Endodermal cell (in vitro differentiated cells): Measurements from ENCODE around the gene ZNF81. TPM values are rescaled to one million over a fixed set of nuclear protein-coding genes. Genes with fewer than 3 reads are reported as not detected.
A peak's percentile ranks its signal among the peaks of the same experiment; 100 is the strongest.
"Not testable (repeated sequence)": the region's sequence is repeated elsewhere in the genome, so short reads cannot be mapped to it uniquely, and the experiment has no call there.

ENCODE experiments used
- DNase-seq: peaks from one replicate; pipeline ENCODE4 v3.0.0-alpha.2; 2017
- H3K27ac ChIP-seq: 2 replicates; pipeline ENCODE4 v1.5.1; 2013; ENCODE audit warnings: mild to moderate bottlenecking, low read depth, low read length, moderate library complexity
- H3K27me3 ChIP-seq: 2 replicates; pipeline ENCODE4 v1.6.1; 2013; ENCODE audit warnings: mild to moderate bottlenecking, low read length, moderate library complexity; ENCODE audit not compliant: insufficient read depth, control insufficient read depth, poor library complexity, severe bottlenecking
- H3K36me3 ChIP-seq: 2 replicates; pipeline ENCODE4 v1.7.0; 2013; ENCODE audit warnings: mild to moderate bottlenecking, low read length, moderate library complexity; ENCODE audit not compliant: control insufficient read depth, insufficient read depth
- H3K4me1 ChIP-seq: one replicate; pipeline ENCODE4 v1.7.0; 2013; ENCODE audit warnings: low read length; ENCODE audit not compliant: control insufficient read depth, insufficient read depth
- H3K4me3 ChIP-seq: 2 replicates; pipeline ENCODE4 v1.5.1; 2013; ENCODE audit warnings: mild to moderate bottlenecking, low read length, moderate library complexity
- H3K9ac ChIP-seq: 2 replicates; pipeline ENCODE4 v1.6.1; 2013; ENCODE audit warnings: mild to moderate bottlenecking, low read length, moderate library complexity; ENCODE audit not compliant: poor library complexity, severe bottlenecking; ENCODE audit errors: extremely low read depth
- H3K9me3 ChIP-seq: 2 replicates; pipeline ENCODE4 v1.6.1; 2013; ENCODE audit warnings: mild to moderate bottlenecking, low read length, moderate library complexity; ENCODE audit not compliant: control insufficient read depth
- H3K27ac Mint-ChIP-seq: 2 replicates; pipeline ENCODE4 v1.8.0; 2020; ENCODE audit warnings: mixed read lengths
- H3K27me3 Mint-ChIP-seq: 2 replicates; pipeline ENCODE4 v1.8.0; 2021; ENCODE audit warnings: mild to moderate bottlenecking, mixed read lengths; ENCODE audit not compliant: insufficient read depth
- H3K36me3 Mint-ChIP-seq: 2 replicates; pipeline ENCODE4 v1.8.0; 2020; ENCODE audit warnings: low read depth, mixed read lengths
- H3K4me1 Mint-ChIP-seq: 2 replicates; pipeline ENCODE4 v1.8.0; 2020; ENCODE audit warnings: mixed read lengths
- H3K4me3 Mint-ChIP-seq: 2 replicates; pipeline ENCODE4 v1.8.0; 2020; ENCODE audit warnings: mild to moderate bottlenecking, moderate library complexity, mixed read lengths
- H3K9me3 Mint-ChIP-seq: 2 replicates; pipeline ENCODE4 v1.8.0; 2020; ENCODE audit warnings: mild to moderate bottlenecking, mixed read lengths
- CTCF ChIP-seq: fragments of 200-600 bp; sonication (generic); conservative IDR thresholded peaks from 2 replicates; pipeline ENCODE4 v1.5.0; 2021; ENCODE audit warnings: antibody characterized with exemption, mild to moderate bottlenecking
- WGBS, 2 experiments: methylation state at CpG; one replicate each; pipeline versions ENCODE4 v1.1.5 to v1.1.7; 2013; ENCODE audit warnings: missing lambda C conversion rate in 2 of 2, mixed read lengths in 1 of 2; ENCODE audit not compliant: insufficient coverage in 1 of 2, insufficient read length in 1 of 2; 5-methylcytosine and 5-hydroxymethylcytosine counted together
- total RNA-seq, 2 donors: library from RNA; stranded (reverse); fragmentation: NEBNext Ultra II Directional in 1 of 2; extraction: Animal tissue kit (Norgen Biotek cat#: 25700) in 1 of 2; gene quantifications; 2 replicates in 1 of 2; 3 replicates in 1 of 2; pipeline ENCODE4 v1.2.1, GENCODE V29; 2021

ZNF81 gene
- total RNA-seq, 2 donors from 2014 or later: 9.8 to 12.6 TPM

- Histone ChIP-seq H3K27me3 (no peaks in the 10 kb centered on the region), H3K9me3 (no peaks in the 10 kb centered on the region), H3K4me1 (peaks cover 2% of the 10 kb centered on the region), H3K9ac (no peak overlapping the region), H3K27ac (no peak overlapping the region), H3K4me3 (no peak overlapping the region), H3K36me3 (no peaks in the 10 kb centered on the region)
- no peak overlapping the region for H3K4me3 Mint-ChIP-seq
- DNase-seq: peak; percentile 61
- no peaks in the 10 kb centered on the region for H3K27me3 Mint-ChIP-seq
- H3K9me3 Mint-ChIP-seq: peaks cover 77% of the 10 kb centered on the region
- no peak overlapping the region for H3K27ac Mint-ChIP-seq
- TF ChIP-seq CTCF: peak; percentile 67
- 39% methylated on average over 4 of the region's 4 CpGs; no CpG with 5 or more reads in 1 of the 2 experiments for WGBS, 2 experiments
- no peaks in the 10 kb centered on the region for H3K4me1 Mint-ChIP-seq
- H3K36me3 Mint-ChIP-seq: peaks cover 6% of the 10 kb centered on the region
Observed at GRCh38 chrX:47958761-47959342, 122.2 kb downstream of the ZNF81 start.

GRCh38 chrX:47960406-47960805 lies 123.7 kb downstream of the ZNF81 start:
- no peak overlapping the region for H3K4me3 ChIP-seq
- Mint-ChIP-seq H3K4me1 (no peaks in the 10 kb centered on the region), H3K4me3 (no peak overlapping the region), H3K36me3 (peaks cover 6% of the 10 kb centered on the region), H3K9me3 (peaks cover 84% of the 10 kb centered on the region), H3K27me3 (no peaks in the 10 kb centered on the region), H3K27ac (no peak overlapping the region)
- 89 to 100% methylated on average over 1 to 2 of the region's 2 CpGs for WGBS, 2 experiments
- no peaks in the 10 kb centered on the region for H3K27me3 ChIP-seq
- H3K36me3 ChIP-seq: no peaks in the 10 kb centered on the region
- no peak overlapping the region for H3K9ac ChIP-seq
- no peak for DNase-seq
- no peak overlapping the region for H3K27ac ChIP-seq
- no peaks in the 10 kb centered on the region for H3K9me3 ChIP-seq
- peaks cover 2% of the 10 kb centered on the region for H3K4me1 ChIP-seq
- no peak for TF ChIP-seq CTCF

GRCh38 chrX:47961830-47962229 lies 125.1 kb downstream of the ZNF81 start:
- peaks cover 83% of the 10 kb centered on the region for H3K9me3 Mint-ChIP-seq
- H3K27ac ChIP-seq, H3K36me3 Mint-ChIP-seq, H3K9me3 ChIP-seq, H3K27ac Mint-ChIP-seq, H3K36me3 ChIP-seq, H3K4me1 ChIP-seq, H3K4me1 Mint-ChIP-seq, H3K9ac ChIP-seq, DNase-seq, H3K27me3 Mint-ChIP-seq, H3K27me3 ChIP-seq, H3K4me3 ChIP-seq, H3K4me3 Mint-ChIP-seq: not testable (repeated sequence)
- WGBS, 2 experiments: 88% methylated on average over 4 of the region's 6 CpGs; no CpG with 5 or more reads in 1 of the 2 experiments

GRCh38 chrX:47965526-47965925 lies 128.8 kb downstream of the ZNF81 start:
- H3K27ac Mint-ChIP-seq, H3K27me3 ChIP-seq, H3K4me3 ChIP-seq, H3K36me3 Mint-ChIP-seq, H3K4me1 ChIP-seq, H3K27ac ChIP-seq, H3K9me3 ChIP-seq, H3K9ac ChIP-seq, H3K36me3 ChIP-seq, H3K4me1 Mint-ChIP-seq, H3K4me3 Mint-ChIP-seq, H3K27me3 Mint-ChIP-seq, DNase-seq: not testable (repeated sequence)
- 96% methylated on average over 10 of the region's 14 CpGs; no CpG with 5 or more reads in 1 of the 2 experiments for WGBS, 2 experiments
- H3K9me3 Mint-ChIP-seq: peaks cover 85% of the 10 kb centered on the region

Other genes starting within 250 kb of the ZNF81 start
- 1 to 10 TPM; 4.9 to 5.3 TPM for gene SYN1, start 217.0 kb upstream of the ZNF81 start, total RNA-seq
- gene CFP, start 207.0 kb upstream of the ZNF81 start, total RNA-seq: 1 to 10 TPM; 3.2 to 4.6 TPM
- 10 to 100 TPM; 30.8 to 37.0 TPM for gene ELK1, start 186.3 kb upstream of the ZNF81 start, total RNA-seq
- 10 to 100 TPM; 83.7 to 99.9 TPM for gene UXT, start 177.7 kb upstream of the ZNF81 start, total RNA-seq
- 10 to 100 TPM in 1 of 2 donors, 1 to 10 TPM in 1; 5.8 to 10.5 TPM for gene ZNF182, start 167.1 kb downstream of the ZNF81 start, total RNA-seq
- gene SPACA5, start 170.1 kb downstream of the ZNF81 start, total RNA-seq: not detected
- 1 to 10 TPM; 3.1 to 4.2 TPM for gene ZNF630, start 234.7 kb downstream of the ZNF81 start, total RNA-seq